WI38 (cell line): ENCODE measurements around the gene GPX4.

Experiments used
- H3K4me3 ChIP-seq: 2 replicates; pipeline ENCODE4 v1.5.1; 2011; ENCODE audit warnings: low read depth, mild to moderate bottlenecking, control low read depth, low read length
- TF ChIP-seq, protein P1 (sequence below): IDR thresholded peaks from 2 replicates; pipeline ENCODE4 v1.5.1; 2012; ENCODE audit warnings: low read depth, mild to moderate bottlenecking, control low read depth, low read length

The GPX4 gene

GRCh38 chr19:1070576-1070930, 33.2 kb upstream of the GPX4 start:
- TF ChIP-seq, protein P1, sequence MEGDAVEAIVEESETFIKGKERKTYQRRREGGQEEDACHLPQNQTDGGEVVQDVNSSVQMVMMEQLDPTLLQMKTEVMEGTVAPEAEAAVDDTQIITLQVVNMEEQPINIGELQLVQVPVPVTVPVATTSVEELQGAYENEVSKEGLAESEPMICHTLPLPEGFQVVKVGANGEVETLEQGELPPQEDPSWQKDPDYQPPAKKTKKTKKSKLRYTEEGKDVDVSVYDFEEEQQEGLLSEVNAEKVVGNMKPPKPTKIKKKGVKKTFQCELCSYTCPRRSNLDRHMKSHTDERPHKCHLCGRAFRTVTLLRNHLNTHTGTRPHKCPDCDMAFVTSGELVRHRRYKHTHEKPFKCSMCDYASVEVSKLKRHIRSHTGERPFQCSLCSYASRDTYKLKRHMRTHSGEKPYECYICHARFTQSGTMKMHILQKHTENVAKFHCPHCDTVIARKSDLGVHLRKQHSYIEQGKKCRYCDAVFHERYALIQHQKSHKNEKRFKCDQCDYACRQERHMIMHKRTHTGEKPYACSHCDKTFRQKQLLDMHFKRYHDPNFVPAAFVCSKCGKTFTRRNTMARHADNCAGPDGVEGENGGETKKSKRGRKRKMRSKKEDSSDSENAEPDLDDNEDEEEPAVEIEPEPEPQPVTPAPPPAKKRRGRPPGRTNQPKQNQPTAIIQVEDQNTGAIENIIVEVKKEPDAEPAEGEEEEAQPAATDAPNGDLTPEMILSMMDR, result no peak

DNA sequence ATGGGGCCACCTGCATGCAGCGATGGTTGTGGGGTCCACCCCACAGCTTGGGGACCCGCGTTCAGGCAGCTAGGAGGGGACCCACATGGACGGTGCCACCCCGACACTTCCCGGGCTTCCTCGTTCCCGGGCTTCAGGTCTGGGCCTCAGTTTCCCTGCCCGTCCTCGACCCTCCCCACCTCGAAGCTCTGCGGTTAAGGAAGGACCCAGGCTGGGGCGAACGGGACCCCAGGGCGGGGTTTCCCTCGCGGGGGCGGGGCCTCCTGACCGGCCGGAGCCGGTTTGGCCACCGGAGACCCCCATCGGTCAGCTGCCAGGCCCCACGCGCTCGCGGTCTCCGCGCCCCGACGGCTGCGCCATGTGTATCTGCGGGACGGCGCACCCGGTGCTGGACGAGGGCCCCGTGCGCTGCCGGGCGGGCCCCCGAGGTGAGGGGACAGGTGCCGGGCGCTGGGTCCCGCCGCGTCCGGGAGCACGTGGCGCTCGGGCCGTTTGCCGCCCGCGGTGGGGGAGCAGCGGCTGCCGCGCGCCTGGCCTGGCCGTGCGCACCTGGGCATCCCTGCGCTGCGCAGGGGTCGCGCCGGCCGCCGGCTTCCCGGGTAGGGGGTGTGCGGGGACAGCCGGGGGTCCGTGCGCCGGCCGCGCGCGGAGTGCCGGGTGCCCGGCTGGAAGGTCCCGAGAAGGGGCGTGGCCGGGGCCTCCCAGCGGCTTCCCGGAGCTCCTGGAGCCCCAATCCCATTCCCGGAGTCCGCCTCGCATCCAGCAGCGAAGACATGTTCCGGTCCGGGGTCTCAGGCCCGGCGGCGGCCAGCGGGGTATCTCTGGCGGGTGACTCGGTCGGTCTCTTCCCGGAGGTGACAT, 32.6 kb upstream of the GPX4 start:
- no peak overlapping the region for H3K4me3 ChIP-seq
- TF ChIP-seq, protein P1, result no peak

More at GRCh38 chr19:1070576-1070930, 33.2 kb upstream of the GPX4 start:
- no peak overlapping the region for H3K4me3 ChIP-seq

- TF ChIP-seq, protein P1, result no peak
- no peak overlapping the region for H3K4me3 ChIP-seq
Observed at GRCh38 chr19:1072371-1073015, 31.3 kb upstream of the GPX4 start.

- TF ChIP-seq, protein P1, result no peak
- H3K4me3 ChIP-seq, result no peak overlapping the region
Observed at GRCh38 chr19:1073063-1073955, 30.5 kb upstream of the GPX4 start.

- H3K4me3 ChIP-seq, result no peak overlapping the region
- TF ChIP-seq, protein P1, result no peak
Observed at GRCh38 chr19:1073956-1074517, 29.8 kb upstream of the GPX4 start.

DNA sequence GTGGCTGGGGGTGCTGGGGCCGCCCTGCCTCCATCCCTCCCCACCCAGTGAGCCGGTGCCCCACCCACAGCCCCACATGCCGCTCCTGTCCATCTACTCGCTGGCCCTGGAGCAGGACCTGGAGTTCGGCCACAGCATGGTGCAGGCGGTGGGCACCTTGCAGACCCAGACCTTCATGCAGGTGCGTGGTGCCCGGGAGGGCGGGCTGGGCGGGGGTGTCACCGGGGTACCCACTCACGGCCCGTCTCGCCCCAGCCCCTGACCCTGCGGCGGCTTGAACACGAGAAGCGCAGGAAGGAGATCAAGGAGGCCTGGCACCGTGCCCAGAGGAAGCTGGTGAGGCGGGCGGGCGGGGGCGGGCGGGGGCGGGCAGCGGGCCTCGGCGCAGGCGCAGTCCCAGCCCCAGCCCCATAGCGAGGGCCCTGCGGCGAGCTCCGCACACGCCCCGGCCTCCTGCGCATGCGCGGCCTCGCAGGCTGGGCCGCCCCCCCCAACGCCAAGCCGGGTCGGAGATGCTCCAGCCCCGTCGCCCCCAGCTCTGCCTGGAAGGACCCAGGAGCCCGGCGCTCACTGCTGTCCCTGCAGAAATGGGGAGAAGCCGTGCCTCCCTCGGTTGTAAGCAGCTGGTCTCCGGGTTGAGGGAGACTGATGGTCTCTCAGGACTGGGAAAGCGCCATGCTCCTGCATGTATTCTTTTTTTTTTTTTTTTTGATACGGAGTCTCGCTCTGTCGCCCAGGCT, 29.1 kb upstream of the GPX4 start:
- H3K4me3 ChIP-seq, result no peak overlapping the region
- TF ChIP-seq, protein P1, result no peak
